GM12878 (cell line): ENCODE results near the gene SLC39A2. TPM values are rescaled to one million over a fixed set of nuclear protein-coding genes. Genes with fewer than 3 reads are reported as not detected.

ENCODE experiments used
- BACH1 ChIP-seq: fragments of 450-650 bp; IDR thresholded peaks from 2 replicates; pipeline ENCODE4 v1.6.1; 2017; ENCODE audit warnings: mild to moderate bottlenecking, borderline replicate concordance
- CBFB ChIP-seq: IDR thresholded peaks from 2 replicates; pipeline ENCODE4 v1.6.1; 2016; ENCODE audit warnings: antibody characterized with exemption, low read depth
- CREM ChIP-seq: IDR thresholded peaks from 2 replicates; pipeline ENCODE4 v1.6.1; 2014; ENCODE audit warnings: antibody characterized with exemption, low read depth
- E2F4 ChIP-seq: IDR thresholded peaks from 2 replicates; pipeline ENCODE4 v1.6.1; 2012; ENCODE audit warnings: low read depth, low read length, improper control_type of control experiment
- IKZF1 ChIP-seq: fragments of 450-650 bp; conservative IDR thresholded peaks from 2 replicates; pipeline ENCODE4 v1.6.1; 2017; ENCODE audit warnings: antibody characterized with exemption, mild to moderate bottlenecking
- JUND ChIP-seq: IDR thresholded peaks from 2 replicates; pipeline ENCODE4 v1.6.1; 2012; ENCODE audit warnings: low read depth, mild to moderate bottlenecking, low read length, improper control_type of control experiment, moderate library complexity
- MTA2 ChIP-seq: fragments of 450-650 bp; IDR thresholded peaks from 2 replicates; pipeline ENCODE4 v1.6.1; 2016; ENCODE audit warnings: low read depth, mild to moderate bottlenecking, moderate library complexity
- NBN ChIP-seq: fragments of 450-650 bp; IDR thresholded peaks from 2 replicates; pipeline ENCODE4 v1.6.1; 2016
- NR2F1 ChIP-seq: fragments of 450-650 bp; conservative IDR thresholded peaks from 2 replicates; pipeline ENCODE4 v1.6.1; 2017; ENCODE audit warnings: mild to moderate bottlenecking
- RAD21 ChIP-seq: IDR thresholded peaks from 2 replicates; pipeline ENCODE4 v1.6.1; 2011; ENCODE audit warnings: mild to moderate bottlenecking, low read depth, low read length, moderate library complexity; ENCODE audit not compliant: insufficient read depth
- RELB ChIP-seq: fragments of 450-650 bp; IDR thresholded peaks from 2 replicates; pipeline ENCODE4 v1.6.1; 2017; ENCODE audit warnings: low read depth, mild to moderate bottlenecking, moderate library complexity
- RUNX3 ChIP-seq: IDR thresholded peaks from 2 replicates; pipeline ENCODE4 v1.6.1; 2012; ENCODE audit warnings: low read length, inconsistent platforms
- SMAD5 ChIP-seq: IDR thresholded peaks from 2 replicates; pipeline ENCODE4 v1.6.1; 2016; ENCODE audit warnings: antibody characterized with exemption, low read depth
- SP1 ChIP-seq: IDR thresholded peaks from one replicate; pipeline ENCODE4 v1.6.1; 2011; ENCODE audit warnings: low read depth, low read length
- STAT3 ChIP-seq: IDR thresholded peaks from 2 replicates; pipeline ENCODE4 v1.6.1; 2011; ENCODE audit warnings: low read depth, low read length, improper control_type of control experiment
- SUZ12 ChIP-seq: fragments of 200-600 bp; sonication (generic); IDR thresholded peaks from one replicate; pipeline ENCODE4 v1.6.1; 2018; ENCODE audit warnings: antibody characterized with exemption, mild to moderate bottlenecking; ENCODE audit not compliant: unreplicated experiment
- TAF1 ChIP-seq: IDR thresholded peaks from 2 replicates; pipeline ENCODE4 v1.6.1; 2011; ENCODE audit warnings: mild to moderate bottlenecking, low read depth, low read length, borderline replicate concordance
- ZBTB11 ChIP-seq: fragments of 450-650 bp; formaldehyde crosslinking; IDR thresholded peaks from 2 replicates; pipeline ENCODE4 v1.5.0; 2022; ENCODE audit warnings: mild to moderate bottlenecking, missing genetic modification characterization
- ZBTB4 ChIP-seq: fragments of 450-650 bp; formaldehyde crosslinking; IDR thresholded peaks from 2 replicates; pipeline ENCODE4 v1.4.0; 2022; ENCODE audit warnings: mild to moderate bottlenecking, moderate library complexity
- polyA plus RNA-seq, 11 experiments: library from polyadenylated mRNA; depleted of rRNA in 4 of 11; unstranded in 6 of 11; stranded (reverse) in 5 of 11; fragments of >200 nt; fragmentation: Nextera tagmentation in 4 of 11; fragmentation: Illumina TruSeq in 1 of 11; extraction: Ambion mirVana in 4 of 11; extraction: Trizol in 1 of 11; gene quantifications; 1 replicate in 1 of 11; 2 replicates in 10 of 11; pipeline versions ENCODE4 v1.2.1 to v1.2.3, GENCODE V29; 2011 to 2016; ENCODE audit warnings: inconsistent platforms in 2 of 11, missing spikeins in 2 of 11, low read depth in 1 of 11
- total RNA-seq, 4 experiments: library from RNA; depleted of rRNA in 3 of 4; stranded (reverse); fragments of >200 nt in 3 of 4; fragmentation: Illumina TruSeq in 1 of 4; extraction: Trizol in 1 of 4; gene quantifications; 2 replicates each; pipeline versions ENCODE4 v1.2.1 to v1.2.3, GENCODE V29; 2013 to 2021

The SLC39A2 gene
- total and polyA plus RNA-seq, 10 of the 15 experiments (the other 5 are each of a cell fraction or from before 2014, with no cell fraction given), result 0.06 to 0.14 (median 0.11) TPM; not detected in 6

DNA sequence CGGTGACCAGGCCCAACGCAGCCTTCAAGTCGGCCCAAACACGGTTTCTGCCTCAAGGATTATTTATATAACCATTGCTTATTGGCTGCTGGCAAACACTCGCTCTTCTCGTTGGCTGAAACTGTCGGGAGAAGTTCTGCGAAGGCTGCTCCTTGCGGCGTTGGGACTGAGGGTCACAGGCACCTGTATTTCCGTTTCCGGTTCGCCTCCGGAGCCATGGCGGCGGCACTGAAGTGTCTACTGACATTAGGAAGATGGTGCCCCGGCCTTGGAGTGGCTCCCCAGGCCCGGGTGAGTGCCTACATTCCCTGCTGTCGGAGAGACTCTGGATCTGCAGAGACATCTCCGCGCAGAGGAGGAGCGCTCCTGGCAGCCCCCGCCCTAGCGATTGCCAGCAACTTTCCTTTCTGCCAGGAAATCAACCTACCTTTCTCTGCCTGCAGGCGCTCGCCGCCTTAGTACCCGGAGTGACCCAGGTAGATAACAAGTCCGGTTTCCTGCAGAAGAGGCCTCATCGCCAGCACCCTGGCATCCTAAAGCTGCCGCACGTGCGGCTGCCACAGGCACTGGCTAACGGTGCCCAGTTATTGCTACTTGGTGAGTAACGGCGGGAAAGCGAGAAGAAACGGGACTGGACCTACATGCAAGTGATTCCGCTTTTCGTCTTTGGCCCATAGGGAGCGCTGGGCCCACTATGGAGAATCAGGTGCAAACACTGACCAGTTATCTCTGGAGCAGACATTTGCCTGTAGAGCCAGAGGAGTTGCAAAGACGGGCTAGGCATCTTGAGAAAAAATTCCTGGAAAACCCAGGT lies 9.1 kb upstream of the SLC39A2 start, which contains the start of gene METTL17 (continued):
- TF ChIP-seq ZBTB11 (CRISPR knock-in tag), result 0 out of 2 replicates have a peak, but pooled peaks have one; percentile 13
- TF ChIP-seq RELB, result peak; percentile 93
- TF ChIP-seq IKZF1, result peak; percentile 90
- 0 out of 2 replicates have a peak, but pooled peaks have one; percentile 6 for TF ChIP-seq RAD21
- 0 out of 2 replicates have a peak, but pooled peaks have one; percentile 70 for TF ChIP-seq SMAD5
- TF ChIP-seq RUNX3, result peak; percentile 70
- no peak for TF ChIP-seq STAT3
- TF ChIP-seq TAF1, result peak; percentile 88
- peak; percentile 63; the same call in 1 of the 2 replicates for TF ChIP-seq CBFB
- TF ChIP-seq BACH1, result no peak; the same call in 1 of the 2 replicates
- TF ChIP-seq NR2F1, result no peak; the same call in 1 of the 2 replicates
- TF ChIP-seq MTA2, result peak; percentile 85
- TF ChIP-seq SUZ12, result no peak
- TF ChIP-seq NBN, result 0 out of 2 replicates have a peak, but pooled peaks have one; percentile 55
- TF ChIP-seq ZBTB4 (CRISPR knock-in tag), result no peak
- TF ChIP-seq SP1, result peak; percentile 98
- peak; percentile 74 for TF ChIP-seq CREM
- no peak for TF ChIP-seq JUND
- 0 out of 2 replicates have a peak, but pooled peaks have one; percentile 10 for TF ChIP-seq E2F4
